ENCODE results near the gene DNLZ.

The DNLZ gene

DNA sequence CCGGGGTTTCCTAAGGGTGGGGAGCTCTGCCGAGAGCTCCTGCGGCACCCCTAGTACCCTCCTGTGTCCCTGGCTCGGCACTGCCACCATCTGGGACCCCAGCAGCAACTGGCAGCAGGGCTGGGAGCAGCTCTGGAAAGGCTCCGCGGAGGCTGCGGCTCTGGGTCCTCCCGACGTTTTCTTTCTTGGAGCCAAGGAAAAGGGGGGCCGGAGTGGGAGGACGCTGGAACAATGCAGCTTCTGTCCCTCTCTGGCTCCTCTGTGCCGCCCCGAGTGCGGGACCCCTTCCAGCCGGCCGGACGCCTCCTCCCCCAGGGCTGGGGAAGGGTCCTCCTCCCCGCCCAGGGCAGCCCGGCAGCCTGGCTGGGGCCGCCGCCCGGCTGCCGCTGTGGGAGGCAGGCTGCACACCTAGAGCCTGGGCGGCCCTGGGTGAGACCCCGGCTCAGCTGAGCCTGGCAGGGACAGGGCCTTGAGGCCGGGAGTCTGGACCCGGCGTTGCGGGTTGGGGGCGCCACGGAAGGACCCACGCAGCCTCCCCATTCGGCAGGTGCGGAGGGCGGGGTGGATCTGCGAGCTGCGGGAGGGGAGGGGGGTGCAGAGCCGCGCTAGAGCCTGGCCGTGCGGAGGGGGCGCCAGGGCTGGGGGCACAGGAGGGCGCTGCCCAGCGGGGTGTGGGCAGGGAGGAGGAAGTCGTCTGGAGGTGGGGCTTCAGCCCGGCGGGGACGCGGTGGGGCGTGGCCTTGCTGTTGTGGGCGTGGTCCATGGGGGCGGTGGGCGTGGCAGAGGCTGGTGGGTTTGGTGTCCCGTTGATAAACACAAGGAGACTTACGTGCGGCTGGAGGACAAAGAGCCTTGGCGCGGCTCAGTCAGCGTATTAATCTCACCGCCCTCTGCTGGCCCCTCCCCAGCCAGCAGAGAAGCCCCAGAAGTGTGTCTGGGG is 21.1 kb downstream of the DNLZ start:
- peak; percentile 77 for DNase-seq

DNA sequence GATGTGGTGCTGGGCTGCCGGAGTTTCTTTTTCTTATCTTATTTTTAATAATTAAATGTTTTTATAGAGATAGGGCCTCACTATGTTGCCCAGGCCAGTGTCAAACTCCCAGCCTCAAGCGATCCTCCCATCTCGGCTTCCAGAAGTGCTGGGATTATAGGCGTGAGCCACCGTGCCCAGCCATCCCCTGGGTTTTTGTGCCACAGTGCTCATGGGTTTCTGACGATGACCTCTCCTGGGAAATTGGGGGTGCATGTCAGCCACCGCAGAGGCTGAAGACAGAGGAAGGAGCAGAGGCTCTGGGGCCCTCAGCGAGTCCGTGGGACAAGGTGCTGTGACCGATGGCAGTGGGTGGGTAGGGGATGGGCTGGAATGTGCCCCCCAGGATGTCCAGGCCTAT is 21.8 kb downstream of the DNLZ start:
- DNase-seq = no peak

DNA sequence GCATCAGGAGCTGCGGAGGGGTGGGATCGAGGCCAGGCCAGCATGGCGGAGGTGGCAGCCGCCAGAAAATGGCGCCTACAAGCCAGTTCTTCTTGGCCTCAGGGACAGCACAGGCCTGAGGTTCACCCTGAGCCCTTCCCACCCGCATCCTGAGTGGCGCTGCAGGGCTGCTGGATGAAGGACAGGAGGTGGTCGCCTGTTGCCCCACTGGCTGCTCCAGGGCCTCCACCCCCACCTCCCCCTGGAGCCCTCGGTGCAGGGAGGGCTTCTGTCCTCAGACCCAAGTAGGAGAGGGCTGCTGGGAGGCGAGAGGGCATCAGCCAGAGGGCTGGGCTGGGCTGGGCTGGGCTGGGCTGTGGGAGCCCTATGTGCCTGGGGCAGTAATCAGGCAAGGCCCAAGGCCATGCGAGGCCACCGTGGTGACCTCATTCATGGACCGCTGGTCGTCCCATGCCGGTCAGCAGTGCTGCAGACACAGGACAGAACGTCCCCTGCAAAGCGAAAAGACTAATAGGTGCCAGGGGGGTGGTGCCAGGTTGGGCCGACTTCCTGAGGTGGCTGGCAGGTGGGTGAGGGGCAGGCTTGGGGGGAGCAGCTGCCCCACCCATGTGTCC is 22.4 kb downstream of the DNLZ start:
- no peak for DNase-seq

DNA sequence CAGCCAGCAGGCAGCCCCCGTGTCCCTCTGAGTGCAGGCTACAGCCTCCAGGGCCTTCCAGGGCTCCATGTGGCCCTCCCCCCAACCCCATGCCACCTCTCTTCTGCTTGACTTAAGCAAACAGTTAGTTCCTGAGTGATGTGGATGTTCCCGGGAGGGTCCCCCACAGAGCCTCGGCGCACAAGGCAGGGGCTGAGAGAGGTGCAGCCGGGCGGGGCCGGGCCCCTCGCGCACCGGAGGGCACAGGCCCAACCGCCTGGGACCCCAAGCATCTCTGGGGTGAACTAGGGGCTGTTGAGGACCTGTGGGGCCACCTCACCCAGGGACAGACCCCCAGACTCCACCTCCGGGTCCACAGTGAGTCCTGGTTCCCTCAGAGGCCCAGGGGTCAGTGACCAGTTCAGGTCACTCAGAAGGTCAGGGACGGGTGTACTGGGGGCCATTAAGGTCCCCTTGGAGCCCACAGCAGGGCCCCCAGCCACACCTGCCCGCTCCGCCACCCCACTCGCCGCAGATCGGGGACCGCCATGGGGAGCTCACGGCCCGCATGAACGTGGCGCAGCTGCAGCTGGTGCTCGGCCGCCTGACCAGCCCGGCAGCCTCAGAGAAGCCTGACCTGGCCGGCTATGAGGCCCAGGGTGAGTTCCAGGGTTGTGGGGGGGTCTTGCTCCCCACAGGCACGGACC is 23.0 kb downstream of the DNLZ start:
- DNase-seq = no peak

DNA sequence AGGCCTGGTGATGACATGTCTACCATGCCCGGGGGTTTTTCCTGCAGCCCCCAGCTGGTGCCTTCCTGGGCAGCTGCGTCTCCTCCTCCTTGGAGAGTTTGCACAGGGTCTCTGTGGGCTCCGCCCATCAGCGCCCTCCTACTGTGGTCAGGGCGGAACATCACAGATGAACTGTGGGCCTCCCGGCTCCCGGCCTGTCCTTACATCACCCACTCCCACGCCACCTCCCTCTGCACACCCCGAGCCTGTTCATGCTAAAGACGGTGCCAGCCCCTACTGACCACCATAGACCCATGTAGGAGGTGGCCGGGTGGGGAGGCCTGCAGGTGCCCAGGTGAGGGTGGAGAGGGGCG is 23.6 kb downstream of the DNLZ start:
- no peak for DNase-seq

DNA sequence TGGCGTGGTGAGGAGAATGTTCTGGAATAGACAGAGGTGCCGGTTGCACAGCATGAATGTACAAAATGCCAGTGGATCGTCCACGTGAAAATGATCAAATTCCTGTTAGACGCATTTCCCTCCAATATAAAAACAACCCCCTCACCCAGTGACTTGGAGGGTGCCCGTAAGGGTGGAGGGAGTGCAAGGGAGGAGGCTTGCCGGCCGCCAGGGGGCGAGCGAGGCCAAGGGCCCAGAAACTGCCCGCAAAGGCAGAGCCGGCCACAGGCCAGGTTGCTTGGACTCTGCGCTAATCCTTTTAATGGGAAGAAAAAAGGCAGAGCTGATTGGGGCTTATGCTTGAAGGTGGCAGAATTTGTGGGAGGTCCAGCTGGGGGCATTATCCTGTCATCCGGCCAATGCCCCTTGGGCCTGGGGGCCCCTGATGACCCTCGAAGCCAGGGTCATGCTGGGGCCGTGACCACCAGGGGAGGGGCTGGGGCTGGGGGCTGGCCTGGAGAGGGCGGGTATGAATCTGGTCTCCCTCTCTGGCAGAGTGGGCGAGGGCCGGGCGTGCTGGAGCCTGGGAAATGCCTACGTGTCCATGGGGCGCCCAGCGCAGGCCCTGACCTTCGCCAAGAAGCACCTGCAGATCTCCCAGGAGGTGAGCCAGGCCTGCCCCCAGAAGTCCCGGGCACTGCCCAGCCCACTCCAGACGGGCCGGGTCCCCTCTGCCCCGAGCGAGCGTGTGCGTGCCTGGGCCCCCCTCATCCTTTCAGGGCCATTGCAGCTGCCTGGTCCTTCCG is 24.2 kb downstream of the DNLZ start:
- peak; percentile 44 for DNase-seq

DNA sequence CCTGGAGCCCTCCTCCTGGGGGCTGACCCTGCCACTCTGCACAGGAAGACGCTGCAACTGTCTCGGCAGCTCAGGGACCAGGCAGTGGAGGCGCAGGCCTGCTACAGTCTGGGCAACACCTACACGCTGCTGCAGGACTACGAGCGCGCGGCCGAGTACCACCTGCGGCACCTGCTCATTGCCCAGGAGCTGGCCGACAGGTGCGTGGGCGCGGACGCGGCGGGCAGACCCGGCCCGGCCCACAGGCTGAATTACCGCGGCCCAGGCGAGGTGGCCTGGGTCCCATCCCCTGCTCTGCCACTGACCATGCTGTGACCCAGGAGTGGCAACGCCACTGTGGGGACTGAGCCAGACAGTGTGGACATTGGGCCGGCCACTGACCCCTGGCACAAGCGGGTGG is 25.0 kb downstream of the DNLZ start:
- no peak for DNase-seq

DNA sequence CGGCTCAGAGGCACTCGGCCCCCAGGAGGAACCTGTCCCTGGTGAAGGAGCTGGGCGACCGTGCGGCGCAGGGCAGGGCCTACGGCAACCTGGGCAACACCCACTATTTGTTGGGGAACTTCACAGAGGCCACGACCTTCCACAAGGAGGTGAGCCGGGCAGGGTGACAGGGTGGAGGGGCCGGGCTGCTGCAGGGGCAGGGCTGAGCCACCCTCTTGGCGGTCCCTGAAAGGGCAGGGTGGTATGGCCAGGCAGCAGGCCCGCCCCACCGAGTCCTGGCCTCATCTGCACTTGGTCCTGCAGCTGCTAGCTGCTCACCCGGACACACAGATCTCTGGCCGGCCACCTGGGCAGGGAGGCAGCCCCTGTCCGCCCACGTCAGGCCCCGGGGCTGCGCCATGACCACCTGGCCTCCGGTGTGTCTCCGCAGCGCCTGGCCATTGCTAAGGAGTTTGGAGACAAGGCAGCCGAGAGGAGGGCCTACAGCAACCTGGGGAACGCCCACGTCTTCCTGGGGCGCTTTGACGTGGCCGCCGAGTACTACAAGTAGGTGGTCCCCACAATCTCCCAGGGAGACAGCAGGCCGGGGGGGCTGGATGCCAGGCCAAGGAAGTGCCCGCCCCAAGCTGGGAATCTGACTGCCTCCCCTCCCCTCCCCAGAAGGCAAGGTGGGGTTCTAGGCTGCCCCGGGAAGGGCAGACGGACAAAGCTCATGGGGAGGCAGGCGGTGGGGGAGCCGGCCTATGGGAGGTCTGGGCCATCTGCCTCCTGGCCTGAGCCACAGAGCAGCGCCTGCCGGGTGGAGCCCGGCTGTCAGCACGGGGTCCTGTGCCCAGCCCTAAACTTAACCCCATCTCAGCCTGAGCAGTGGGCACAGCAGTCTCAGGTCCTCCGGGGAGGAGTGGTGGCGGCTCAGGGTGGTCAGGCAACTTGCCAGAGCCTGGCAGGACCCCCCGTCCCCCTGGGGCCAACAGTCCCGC is 25.8 kb downstream of the DNLZ start:
- DNase-seq = no peak

DNA sequence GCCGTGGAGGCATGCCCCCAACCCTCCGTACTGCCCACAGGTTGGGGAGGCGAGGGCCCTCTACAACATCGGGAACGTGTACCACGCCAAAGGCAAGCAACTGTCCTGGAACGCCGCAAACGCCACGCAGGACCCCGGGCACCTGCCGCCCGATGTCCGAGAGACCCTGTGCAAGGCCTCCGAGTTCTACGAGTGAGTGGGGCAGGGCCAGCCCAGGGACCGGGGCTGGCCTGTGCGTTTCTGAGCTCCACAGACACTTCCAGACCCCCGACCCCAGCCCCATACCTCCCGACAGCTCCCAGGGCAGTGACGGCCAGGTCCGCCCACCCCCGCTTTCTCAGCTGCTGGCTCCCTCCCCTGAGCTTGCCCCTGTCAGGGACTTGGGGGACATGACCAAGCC is 26.7 kb downstream of the DNLZ start:
- DNase-seq = no peak

DNA sequence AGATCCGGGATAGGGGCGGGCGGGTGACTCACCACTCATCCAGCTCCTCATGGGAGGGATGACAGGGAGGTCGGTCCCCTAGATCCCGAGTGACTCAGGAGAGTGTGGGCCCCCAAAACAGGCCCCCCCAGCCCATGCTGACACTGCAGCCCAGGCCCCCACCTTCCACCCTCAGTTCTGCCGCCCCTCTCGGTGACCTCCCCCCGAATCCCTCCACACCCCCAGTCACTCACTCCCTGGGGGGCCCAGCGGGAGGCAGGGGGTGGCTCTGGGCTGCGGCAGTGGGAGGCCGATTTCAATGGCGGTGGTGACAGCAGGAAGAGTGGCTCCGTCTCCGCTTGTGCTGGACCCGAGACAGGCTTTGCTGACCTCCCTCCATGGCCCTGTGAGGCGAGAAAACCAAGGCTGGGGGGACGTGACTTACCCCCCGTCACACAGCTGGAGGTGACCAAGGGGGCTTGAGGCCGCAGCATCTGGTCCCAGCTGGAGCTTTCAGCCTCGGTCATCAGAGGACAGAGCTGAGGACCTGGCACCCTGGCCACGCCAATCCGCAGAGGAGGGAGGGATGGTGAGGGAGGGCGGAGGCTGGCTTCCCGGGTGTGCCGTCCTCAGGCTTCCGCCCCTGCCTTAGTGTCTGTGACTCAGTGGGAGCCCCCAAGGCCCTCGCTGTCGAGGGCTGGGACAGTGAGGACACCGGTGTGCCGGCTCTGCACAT is 27.2 kb downstream of the DNLZ start:
- no peak for DNase-seq

DNA sequence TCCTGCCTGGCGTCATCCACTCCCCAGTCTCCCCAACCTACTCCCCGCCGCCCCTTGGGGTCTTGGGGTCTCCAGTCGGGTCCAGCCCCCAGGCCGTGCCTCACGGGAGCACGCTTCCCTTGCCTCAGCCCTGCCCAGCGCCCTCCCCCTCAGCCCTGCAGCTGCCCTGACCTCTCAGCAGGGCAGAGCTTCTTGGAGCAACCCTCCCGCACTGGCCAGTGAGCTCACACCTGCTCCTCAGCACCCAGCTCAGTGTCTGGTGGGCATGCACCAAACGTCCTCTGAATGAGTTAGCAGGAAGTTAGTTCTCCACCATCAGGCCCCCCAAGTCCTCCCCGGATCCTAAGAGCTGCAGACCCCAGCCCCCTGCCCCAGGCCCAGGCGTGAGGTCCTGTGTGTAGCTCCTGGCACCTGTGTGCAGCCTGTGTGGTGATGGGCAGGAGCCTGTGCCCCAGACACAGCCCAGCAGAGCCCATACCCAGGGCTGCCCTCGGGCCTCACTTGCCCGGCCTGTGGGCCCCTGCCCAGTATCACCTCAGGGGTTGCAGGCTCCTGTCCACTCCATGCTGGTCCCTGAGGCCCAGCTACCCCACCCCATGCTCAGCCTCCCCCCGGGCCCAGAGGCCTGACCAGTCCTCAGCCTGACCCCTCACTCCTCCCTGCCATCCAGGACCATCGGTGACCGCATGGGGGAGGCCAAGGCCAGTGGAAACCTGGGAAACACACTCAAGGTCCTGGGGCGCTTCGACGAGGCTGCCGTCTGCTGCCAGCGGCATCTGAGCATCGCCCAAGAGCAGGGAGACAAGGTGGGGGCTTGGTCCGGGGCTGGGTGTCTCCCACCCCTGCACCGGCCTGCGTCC is 28.0 kb downstream of the DNLZ start:
- no peak for DNase-seq

DNA sequence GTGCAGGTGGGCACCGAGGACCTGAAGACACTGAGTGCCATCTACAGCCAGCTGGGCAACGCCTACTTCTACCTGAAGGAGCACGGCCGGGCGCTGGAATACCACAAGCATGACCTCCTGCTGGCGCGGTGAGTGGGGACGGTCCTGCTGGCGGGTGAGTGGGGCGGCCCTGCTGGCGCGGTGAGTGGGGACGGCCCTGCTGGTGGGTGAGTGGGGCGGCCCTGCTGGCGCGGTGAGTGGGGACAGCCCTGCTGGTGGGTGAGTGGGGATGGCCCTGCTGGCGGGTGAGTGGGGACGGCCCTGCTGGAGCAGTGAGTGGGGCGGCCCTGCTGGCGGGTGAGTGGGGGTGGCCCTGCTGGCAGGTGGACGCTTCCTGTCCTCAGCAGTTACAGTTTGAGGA is 29.0 kb downstream of the DNLZ start:
- no peak for DNase-seq

DNA sequence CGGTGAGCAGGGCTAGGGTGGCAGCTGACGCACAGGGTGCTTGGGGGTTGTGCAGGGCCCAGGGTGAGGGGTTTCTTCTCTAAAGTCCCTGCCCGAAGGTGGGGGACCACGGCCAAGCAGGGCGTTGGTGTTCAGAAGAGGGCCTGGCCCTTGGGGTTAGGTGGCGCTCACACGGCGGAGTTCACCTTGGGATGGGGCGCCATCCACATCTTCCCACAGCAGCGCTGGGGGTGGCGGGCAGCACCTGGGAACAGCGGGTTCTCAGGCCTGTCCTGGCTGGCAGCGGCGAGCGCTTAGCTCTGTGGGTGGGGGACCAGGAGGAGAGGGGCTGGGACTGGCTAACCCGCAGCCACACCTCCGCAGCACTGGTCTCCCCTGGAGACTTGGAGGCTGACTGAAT is 30.1 kb downstream of the DNLZ start:
- DNase-seq = no peak

DNA sequence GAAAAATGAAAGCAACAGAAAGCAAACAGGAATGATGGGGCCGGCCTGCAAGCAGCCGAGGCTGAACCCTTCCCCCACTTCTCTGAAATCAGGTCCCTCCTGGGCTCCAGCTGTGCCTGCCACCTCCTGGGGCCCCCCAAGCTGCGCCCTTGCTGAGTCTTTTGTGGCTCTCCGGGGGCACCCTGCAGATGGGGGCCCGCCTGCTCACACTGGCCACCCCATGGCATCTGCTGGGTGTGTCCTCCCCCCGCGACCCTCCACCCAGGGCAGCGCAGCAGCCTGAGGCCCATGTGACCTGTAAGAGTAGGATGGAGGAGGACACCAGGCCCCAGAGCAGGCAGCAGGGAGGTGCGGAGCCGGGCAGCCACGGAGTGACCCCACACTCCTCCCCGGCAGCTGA is 30.5 kb downstream of the DNLZ start:
- DNase-seq = no peak

DNA sequence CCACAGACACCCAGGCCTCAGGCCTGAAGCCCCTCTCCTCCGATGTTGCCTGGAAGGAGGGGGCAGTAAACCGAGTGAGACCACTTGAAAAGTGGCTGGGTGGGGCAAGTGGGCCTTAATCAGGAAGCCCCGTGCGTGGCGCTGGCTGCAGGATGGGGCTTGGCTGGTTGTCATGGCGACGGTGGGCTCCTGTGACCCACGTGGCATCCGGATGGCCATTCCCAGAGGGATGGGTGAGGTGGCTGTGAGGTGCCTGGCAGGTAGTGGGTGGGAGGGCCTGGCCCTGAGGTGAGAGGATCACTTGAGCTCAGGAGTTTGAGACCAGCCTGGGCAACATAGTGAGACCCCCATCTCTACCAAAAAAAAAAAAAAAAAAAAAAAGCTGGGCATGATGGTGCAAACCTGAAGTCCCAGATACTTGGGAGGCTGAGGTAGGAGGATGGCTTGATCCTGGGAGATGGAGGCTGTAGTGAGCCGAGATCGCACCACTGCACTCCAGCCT is 31.0 kb downstream of the DNLZ start:
- no peak for DNase-seq

DNA sequence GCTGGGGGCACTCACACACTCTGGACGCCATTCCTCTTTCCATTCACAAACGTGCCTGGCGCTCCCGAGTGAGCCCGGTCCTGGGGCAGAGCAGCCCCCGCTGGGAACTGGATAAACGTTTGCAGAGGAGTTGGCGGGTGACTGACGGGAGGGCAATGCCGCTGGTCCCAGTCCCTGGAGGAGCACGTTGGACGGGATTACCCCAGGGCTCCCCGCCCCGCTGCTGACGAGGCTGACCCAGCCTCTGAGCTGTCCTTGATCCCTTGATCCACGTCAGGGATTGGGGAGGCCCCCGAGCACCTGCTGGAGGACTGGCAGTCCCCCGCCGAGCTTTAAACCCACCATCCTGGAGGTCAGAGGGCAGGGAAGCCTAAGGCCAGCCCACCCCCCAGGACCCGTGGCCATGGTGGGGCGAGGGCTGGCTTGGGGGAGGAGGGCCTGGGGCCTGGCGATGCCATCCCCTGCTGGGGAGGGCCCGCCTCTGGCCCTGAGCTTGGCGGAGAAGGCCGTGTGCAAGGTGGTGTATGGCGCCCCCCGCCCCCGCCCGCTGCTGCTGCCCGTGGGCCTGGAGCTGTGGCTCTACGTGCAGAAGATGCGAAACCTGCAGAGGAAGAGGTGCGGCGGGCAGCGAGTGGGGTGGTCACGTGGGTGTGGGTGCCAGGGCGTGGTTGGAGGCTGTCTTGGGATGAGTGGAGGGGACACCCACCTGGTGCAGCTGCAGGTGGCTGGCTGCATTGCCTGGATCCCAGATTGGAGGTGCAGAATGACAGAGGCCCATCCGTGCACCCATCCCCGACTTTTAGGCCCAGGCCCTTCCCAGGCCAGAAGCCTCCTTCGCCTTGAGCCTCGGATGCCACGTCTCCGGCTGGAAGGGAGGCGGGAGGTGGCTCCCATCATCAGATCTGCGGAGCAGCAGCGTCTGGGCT is 31.7 kb downstream of the DNLZ start:
- DNase-seq = no peak

DNA sequence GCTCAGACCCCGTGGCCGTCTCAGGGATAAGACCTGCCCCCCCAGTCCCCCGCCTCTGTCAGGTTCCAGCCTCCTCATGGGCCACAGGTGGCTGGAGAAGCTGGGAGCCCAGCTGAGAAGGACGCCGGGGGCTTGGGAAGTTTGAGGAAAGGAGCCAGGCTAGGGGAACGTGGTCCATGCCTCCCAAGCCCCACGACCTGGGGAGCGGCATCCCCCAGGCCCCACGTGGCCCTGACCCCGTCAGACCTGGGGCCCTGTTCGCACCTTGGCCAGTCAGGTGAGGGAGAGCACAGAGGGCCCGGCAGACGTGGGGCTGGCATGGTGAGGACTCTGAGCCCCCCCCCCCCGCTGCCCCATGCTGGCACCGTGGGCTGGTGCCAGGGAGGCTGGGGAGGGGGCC is 32.5 kb downstream of the DNLZ start:
- no peak for DNase-seq

DNA sequence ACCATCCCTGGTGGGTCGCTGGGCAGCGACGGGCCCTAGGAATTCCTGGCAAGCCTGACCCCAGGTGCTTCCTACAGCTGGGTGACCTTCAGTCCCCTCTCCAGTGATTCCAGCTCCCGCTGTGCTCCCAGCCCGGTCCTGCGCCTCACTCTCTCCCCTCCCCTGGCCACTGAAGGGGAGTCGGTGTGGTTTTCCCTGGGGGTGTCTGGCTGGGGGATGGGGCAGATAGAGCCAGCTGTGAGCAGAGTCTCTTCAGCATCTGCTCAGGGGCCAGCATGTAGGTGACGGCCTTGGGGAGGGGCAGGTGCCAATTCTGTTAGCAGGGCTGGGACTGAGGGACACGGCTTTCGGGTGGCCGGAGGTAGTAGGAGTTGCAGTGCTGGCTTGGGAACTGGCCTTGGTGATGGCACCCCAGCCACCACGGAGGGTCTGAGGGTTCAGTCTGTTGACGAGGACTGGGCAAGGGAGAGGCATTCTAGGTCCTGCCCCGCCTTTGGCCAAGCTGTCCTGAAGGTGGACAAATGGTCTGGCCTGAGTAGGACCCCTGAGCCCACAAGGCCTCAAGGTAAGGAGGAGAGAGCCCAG is 33.0 kb downstream of the DNLZ start:
- DNase-seq = no peak
